ENCODE results near the gene SLC44A5.

SLC44A5 gene

DNA sequence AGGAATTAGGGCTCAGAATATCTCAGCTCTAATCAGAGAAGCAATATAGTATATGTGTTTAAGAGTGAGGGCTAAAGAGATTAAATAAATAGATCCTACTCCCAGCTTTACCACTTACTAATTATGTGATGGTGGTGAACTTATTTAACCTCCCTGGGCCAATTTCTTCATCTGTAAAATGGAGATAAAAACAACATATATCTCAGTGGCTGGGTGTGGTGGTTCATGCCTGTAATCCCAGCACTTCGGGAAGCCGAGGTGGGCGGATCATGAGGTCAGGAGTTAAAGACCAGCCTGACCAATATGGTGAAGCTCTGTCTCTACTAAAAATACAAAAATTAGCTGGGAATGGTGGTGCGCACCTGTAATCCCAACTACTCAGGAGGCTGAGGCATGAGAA, 135.2 kb downstream of the SLC44A5 start:
- no peak overlapping the region for H3K27ac ChIP-seq
- peaks cover 5% of the 10 kb centered on the region for H3K9me3 ChIP-seq (ENCODE audit: severe bottlenecking)
- H3K36me3 ChIP-seq, result no peaks in the 10 kb centered on the region
- DNase-seq, result peak; percentile 75
- H3K27me3 ChIP-seq (ENCODE audit: insufficient read depth, low read depth, severe bottlenecking), result no peaks in the 10 kb centered on the region
- TF ChIP-seq, protein P1, sequence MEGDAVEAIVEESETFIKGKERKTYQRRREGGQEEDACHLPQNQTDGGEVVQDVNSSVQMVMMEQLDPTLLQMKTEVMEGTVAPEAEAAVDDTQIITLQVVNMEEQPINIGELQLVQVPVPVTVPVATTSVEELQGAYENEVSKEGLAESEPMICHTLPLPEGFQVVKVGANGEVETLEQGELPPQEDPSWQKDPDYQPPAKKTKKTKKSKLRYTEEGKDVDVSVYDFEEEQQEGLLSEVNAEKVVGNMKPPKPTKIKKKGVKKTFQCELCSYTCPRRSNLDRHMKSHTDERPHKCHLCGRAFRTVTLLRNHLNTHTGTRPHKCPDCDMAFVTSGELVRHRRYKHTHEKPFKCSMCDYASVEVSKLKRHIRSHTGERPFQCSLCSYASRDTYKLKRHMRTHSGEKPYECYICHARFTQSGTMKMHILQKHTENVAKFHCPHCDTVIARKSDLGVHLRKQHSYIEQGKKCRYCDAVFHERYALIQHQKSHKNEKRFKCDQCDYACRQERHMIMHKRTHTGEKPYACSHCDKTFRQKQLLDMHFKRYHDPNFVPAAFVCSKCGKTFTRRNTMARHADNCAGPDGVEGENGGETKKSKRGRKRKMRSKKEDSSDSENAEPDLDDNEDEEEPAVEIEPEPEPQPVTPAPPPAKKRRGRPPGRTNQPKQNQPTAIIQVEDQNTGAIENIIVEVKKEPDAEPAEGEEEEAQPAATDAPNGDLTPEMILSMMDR (IDR thresholded peaks at IDR 0.05; ENCODE audit: low read depth, low read length), result no peak
- H3K4me3 ChIP-seq (ENCODE audit: low read depth, low read length), result no peak overlapping the region

DNA sequence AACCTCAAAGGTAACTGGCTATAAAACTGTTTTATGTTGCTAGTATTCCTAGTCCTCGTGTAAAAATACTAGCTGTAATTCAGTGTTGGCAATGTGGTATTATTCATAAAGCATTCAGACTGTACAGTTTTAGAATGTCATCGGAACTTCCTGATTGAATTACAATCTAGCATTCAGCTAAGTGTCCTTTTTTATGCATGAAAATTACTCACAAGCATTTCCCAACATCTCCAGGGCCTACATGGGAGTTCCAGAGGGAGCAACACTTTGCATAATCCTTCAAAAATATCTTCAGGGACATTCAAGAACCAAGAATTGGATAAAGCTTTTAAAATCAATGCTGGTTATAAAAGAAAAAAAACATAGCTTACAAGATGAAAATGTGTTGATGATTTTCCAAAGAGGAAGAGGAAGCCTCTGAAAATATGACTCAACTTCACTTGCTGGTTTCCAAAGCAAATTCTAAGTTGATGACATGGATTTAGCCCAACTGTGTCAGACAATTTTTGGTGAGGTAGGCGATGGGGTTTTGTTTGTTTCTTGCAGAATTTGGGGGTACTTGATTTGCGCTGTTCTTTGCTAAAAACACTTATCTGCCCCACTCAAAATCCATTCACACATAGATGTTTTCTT, 137.8 kb downstream of the SLC44A5 start:
- no peak overlapping the region for H3K4me3 ChIP-seq (ENCODE audit: low read depth, low read length)
- no peak overlapping the region for H3K27ac ChIP-seq
- TF ChIP-seq, protein P1 (IDR thresholded peaks at IDR 0.05; ENCODE audit: low read depth, low read length), result no peak
- H3K27me3 ChIP-seq (ENCODE audit: insufficient read depth, low read depth, severe bottlenecking), result no peaks in the 10 kb centered on the region
- H3K36me3 ChIP-seq, result no peaks in the 10 kb centered on the region
- H3K9me3 ChIP-seq (ENCODE audit: severe bottlenecking), result peaks cover 5% of the 10 kb centered on the region
- DNase-seq, result no peak

DNA sequence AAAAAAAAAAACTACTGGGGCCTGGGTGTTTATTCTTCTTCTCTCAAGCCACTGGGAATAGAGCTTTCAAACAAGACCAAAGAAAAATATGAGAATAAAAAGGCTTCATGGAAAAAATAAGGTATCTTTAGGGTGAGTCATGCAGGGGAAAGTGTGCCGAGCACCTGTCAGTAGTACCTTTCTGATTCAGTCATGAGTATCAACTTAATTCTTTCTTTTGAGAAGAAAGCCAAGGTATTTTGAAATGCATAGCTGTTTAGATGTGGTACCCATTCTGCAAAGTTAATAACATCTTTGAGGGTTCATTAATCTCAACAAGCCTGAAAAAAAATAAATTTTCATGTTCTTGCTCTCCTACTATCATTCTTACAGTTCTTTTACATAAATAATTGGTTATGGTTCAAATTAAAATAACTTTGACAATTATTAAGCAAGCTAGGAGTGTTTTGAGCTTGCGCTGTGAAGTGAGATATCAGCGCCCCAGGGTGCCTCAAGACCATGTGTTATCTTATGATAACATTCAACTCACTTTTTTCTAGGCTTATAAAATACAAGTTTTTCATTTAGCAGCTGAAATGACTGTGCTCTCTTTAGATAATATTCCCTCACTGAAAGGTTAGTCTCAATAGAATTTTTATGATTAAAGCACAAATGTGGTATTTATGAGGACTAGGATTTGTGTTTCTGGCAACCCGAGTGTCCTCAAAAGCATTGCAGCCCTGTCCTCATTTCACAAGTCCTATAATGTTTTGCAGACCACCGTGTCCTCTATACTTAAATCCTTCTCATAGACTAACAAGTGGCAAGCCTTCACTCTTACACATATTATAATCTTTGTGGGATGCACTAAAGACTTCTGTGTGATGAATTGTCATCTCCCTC, 138.6 kb downstream of the SLC44A5 start:
- Histone ChIP-seq H3K27ac (no peak overlapping the region), H3K4me3 (ENCODE audit: low read depth, low read length) (no peak overlapping the region), H3K27me3 (ENCODE audit: insufficient read depth, low read depth, severe bottlenecking) (no peaks in the 10 kb centered on the region), H3K36me3 (no peaks in the 10 kb centered on the region), H3K9me3 (ENCODE audit: severe bottlenecking) (peaks cover 5% of the 10 kb centered on the region)
- TF ChIP-seq, protein P1 (IDR thresholded peaks at IDR 0.05; ENCODE audit: low read depth, low read length), result no peak
- no peak for DNase-seq

DNA sequence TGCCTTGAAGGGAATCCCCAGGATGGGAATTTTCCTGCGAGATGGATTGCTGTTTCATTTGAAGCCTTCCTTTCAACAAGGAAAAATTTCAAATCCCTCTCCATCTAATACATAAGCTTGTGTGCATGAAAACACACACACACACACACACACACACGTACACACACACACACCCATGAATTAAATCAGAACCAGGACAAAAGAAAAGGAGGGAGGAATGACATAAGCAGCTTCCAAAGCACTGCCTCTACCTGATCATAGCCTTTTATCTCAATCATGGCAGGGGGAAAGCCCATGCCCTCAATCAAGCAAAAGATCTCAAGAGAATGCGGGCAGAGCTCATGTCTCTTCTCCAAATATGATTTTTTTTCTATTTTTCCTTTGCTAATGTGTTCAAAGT, 139.7 kb downstream of the SLC44A5 start:
- Histone ChIP-seq H3K36me3 (no peaks in the 10 kb centered on the region), H3K27ac (no peak overlapping the region)

DNA sequence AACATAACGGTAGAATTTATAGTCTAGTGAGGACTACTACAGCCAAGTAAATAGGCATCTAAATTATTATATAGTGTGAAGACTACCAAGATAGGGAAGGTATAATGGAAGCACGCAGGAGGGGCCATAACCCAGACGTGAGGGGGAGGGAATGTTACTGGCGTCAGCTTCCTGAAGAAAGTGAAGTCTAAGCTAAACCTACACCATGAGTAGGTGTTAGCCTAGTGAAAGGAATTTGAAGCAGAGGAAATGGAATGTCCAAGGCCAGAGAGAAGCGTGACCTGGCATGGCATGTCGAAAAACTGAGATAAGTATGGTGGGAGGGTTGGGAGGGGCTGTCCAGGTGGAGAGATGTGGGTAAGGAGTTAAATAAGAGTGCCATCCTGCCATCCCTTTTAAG, 140.5 kb downstream of the SLC44A5 start:
- Histone ChIP-seq H3K4me3 (ENCODE audit: low read depth, low read length) (no peak overlapping the region), H3K9me3 (ENCODE audit: severe bottlenecking) (no peaks in the 10 kb centered on the region), H3K36me3 (no peaks in the 10 kb centered on the region), H3K27me3 (ENCODE audit: insufficient read depth, low read depth, severe bottlenecking) (no peaks in the 10 kb centered on the region), H3K27ac (no peak overlapping the region)
- DNase-seq, result no peak
- TF ChIP-seq, protein P1 (IDR thresholded peaks at IDR 0.05; ENCODE audit: low read depth, low read length), result no peak

More for the DNA sequence above, 139.7 kb downstream of the SLC44A5 start:
- TF ChIP-seq, protein P1 (IDR thresholded peaks at IDR 0.05; ENCODE audit: low read depth, low read length), result no peak
- Histone ChIP-seq H3K9me3 (ENCODE audit: severe bottlenecking) (peaks cover 2% of the 10 kb centered on the region), H3K27me3 (ENCODE audit: insufficient read depth, low read depth, severe bottlenecking) (no peaks in the 10 kb centered on the region), H3K4me3 (ENCODE audit: low read depth, low read length) (no peak overlapping the region)
- no peak for DNase-seq
